Left renal cortex interstitium (tissue), 4 donors: Measurements from ENCODE around the gene ZNF558. TPM values are rescaled to one million over a fixed set of nuclear protein-coding genes. Genes with fewer than 3 reads are reported as not detected.

Experiments
- DNase-seq, 4 donors: peaks; one replicate each; pipeline ENCODE4 v3.0.0-alpha.2; 2013; ENCODE audit warnings: low read depth in 4 of 4, low spot score in 2 of 4, missing footprints in 1 of 4
- polyA plus RNA-seq, 4 donors: library from polyadenylated mRNA; unstranded; fragments of 120-200 nt; gene quantifications; one replicate each; pipeline ENCODE4 v1.2.1, GENCODE V29; 2013; ENCODE audit not compliant: insufficient read length in 4 of 4

The ZNF558 gene
- polyA plus RNA-seq: 10 to 100 TPM; 37.8 to 44.5 (median 41.1) TPM

- DNase-seq: peak; percentile 85 to 95 (median 90)
Measured at GRCh38 chr19:8832132-8833021, at the start of gene ZNF558, which contains the start of gene MBD3L1. ZNF558 (minus strand) TSS chr19:8832304; CDS start chr19:8822659, 9,645 bp downstream. MBD3L1 (plus strand) TSS chr19:8832377; CDS start chr19:8842679, 10,302 bp downstream.

GRCh38 chr19:8881512-8881911, 49.4 kb upstream of the ZNF558 start:
- no peak for DNase-seq

GRCh38 chr19:8880868-8881488, 48.9 kb upstream of the ZNF558 start:
- no peak for DNase-seq

- peak in 1 of 4 donors; percentile 0 for DNase-seq
Measured at GRCh38 chr19:8877854-8878705, 46.0 kb upstream of the ZNF558 start.

- no peak for DNase-seq
Measured at GRCh38 chr19:8866344-8866743, 34.2 kb upstream of the ZNF558 start.

- DNase-seq: no peak
Measured at GRCh38 chr19:8858260-8858659, 26.2 kb upstream of the ZNF558 start.

GRCh38 chr19:8850488-8850887, 18.4 kb upstream of the ZNF558 start:
- DNase-seq: no peak

GRCh38 chr19:8849232-8849631, 17.1 kb upstream of the ZNF558 start:
- no peak for DNase-seq

GRCh38 chr19:8846819-8847218, 14.7 kb upstream of the ZNF558 start:
- no peak for DNase-seq

GRCh38 chr19:8840708-8841107, 8.6 kb upstream of the ZNF558 start:
- DNase-seq: no peak

- DNase-seq: no peak
Measured at GRCh38 chr19:8835877-8836276, 3.8 kb upstream of the ZNF558 start.

- DNase-seq: no peak
Measured at GRCh38 chr19:8835446-8835845, 3.3 kb upstream of the ZNF558 start.

- DNase-seq: peak in 3 of 4 donors; percentile 27 to 41 (median 34)
Measured at GRCh38 chr19:8831832-8832131, 322 bp downstream of the ZNF558 start.

- DNase-seq: no peak
Measured at GRCh38 chr19:8831373-8831772, 731 bp downstream of the ZNF558 start.

- DNase-seq: no peak
Measured at GRCh38 chr19:8827277-8827676, 4.8 kb downstream of the ZNF558 start.

- no peak for DNase-seq
Measured at GRCh38 chr19:8826371-8826770, 5.7 kb downstream of the ZNF558 start.

GRCh38 chr19:8821748-8822241, 10.3 kb downstream of the ZNF558 start:
- no peak for DNase-seq

- no peak for DNase-seq
Measured at GRCh38 chr19:8820234-8820633, 11.9 kb downstream of the ZNF558 start.

GRCh38 chr19:8815780-8816179, 16.3 kb downstream of the ZNF558 start:
- DNase-seq: no peak

- no peak for DNase-seq
Measured at GRCh38 chr19:8814176-8814575, 17.9 kb downstream of the ZNF558 start.
